GM19455 (cell line): Measurements from ENCODE around the gene DDN.

ENCODE experiments used
- ATAC-seq: cut with Tn5 transposase; IDR thresholded peaks from one replicate; pipeline ENCODE4 v1.9.1; 2021; ENCODE audit not compliant: unreplicated experiment

Gene DDN

DNA sequence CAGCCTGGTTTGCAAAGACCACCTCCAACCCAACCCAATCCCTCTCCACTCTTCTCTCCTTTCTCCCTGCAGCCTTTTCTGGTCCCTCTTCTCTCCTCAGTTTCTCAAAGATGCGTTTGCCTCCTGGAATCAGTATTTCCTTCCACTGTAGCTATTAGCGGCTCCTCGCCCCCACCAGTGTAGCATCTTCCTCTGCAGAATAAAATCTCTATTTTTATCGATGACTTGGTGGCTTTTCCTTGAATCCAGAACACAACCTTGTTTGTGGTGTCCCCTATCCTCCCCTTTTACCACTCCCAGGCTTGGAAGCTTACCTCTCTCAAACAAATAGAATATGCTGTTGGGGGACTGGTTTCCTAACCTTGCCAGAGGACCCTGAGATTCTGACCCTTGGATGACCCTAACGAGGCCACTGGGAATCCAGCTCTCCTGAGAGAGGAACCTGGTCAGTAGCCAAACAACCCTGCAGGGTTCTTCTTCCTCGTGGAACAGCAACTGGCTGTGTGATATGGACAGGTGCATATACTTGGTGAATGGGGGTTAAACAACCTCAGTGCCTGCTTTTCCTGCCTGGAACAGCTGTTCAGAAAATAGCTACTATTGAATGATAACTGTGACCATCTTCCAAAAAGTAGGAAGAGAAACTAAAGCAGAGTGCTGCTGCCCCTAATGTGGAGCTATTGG is 16.6 kb downstream of the DDN start:
- no peak for ATAC-seq

DNA sequence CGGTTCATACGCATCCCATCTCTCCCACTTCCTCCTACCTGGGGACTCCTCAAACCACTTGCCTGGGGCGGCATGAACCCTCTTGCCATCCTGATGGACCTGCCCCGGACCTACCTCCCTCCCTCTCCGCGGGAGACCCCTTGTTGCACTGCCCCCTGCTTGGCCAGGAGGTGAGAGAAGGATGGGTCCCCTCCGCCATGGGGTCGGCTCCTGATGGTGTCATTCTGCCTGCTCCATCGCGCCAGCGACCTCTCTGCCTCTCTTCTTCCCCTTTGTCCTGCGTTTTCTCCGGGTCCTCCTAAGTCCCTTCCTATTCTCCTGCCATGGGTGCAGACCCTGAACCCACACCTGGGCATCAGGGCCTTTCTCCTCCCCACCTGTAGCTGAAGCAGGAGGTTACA is 17.4 kb downstream of the DDN start:
- ATAC-seq = no peak

DNA sequence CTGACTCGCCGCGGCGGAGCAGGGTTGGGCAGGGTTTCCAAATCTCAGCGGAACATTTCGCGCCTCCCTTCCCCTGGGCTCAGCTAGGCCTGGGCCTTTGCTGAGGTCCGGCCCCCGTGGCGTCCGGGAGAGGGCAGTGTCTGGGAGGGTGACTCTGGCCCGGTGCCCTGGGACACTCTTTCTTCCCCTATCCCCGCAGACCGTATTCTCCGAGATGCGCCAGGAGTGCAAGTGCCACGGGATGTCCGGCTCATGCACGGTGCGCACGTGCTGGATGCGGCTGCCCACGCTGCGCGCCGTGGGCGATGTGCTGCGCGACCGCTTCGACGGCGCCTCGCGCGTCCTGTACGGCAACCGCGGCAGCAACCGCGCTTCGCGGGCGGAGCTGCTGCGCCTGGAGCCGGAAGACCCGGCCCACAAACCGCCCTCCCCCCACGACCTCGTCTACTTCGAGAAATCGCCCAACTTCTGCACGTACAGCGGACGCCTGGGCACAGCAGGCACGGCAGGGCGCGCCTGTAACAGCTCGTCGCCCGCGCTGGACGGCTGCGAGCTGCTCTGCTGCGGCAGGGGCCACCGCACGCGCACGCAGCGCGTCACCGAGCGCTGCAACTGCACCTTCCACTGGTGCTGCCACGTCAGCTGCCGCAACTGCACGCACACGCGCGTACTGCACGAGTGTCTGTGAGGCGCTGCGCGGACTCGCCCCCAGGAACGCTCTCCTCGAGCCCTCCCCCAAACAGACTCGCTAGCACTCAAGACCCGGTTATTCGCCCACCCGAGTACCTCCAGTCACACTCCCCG is 18.0 kb downstream of the DDN start:
- no peak for ATAC-seq

DNA sequence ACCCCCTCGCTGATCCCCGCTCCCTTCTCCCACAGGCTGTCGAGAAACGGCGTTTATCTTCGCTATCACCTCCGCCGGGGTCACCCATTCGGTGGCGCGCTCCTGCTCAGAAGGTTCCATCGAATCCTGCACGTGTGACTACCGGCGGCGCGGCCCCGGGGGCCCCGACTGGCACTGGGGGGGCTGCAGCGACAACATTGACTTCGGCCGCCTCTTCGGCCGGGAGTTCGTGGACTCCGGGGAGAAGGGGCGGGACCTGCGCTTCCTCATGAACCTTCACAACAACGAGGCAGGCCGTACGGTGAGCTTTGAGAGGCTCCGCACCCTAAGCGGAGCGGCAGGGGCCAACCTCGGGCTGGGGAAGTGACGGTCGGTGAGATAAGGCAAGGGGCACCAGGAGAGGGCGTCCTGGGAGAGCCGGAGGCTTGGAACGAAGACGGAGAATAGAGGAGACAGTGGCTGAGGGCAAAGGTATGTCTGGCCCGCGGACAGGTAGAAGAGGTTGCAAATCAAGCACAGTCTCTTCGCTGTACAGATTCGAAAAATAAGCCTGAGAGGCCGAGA is 18.7 kb downstream of the DDN start:
- ATAC-seq = no peak

DNA sequence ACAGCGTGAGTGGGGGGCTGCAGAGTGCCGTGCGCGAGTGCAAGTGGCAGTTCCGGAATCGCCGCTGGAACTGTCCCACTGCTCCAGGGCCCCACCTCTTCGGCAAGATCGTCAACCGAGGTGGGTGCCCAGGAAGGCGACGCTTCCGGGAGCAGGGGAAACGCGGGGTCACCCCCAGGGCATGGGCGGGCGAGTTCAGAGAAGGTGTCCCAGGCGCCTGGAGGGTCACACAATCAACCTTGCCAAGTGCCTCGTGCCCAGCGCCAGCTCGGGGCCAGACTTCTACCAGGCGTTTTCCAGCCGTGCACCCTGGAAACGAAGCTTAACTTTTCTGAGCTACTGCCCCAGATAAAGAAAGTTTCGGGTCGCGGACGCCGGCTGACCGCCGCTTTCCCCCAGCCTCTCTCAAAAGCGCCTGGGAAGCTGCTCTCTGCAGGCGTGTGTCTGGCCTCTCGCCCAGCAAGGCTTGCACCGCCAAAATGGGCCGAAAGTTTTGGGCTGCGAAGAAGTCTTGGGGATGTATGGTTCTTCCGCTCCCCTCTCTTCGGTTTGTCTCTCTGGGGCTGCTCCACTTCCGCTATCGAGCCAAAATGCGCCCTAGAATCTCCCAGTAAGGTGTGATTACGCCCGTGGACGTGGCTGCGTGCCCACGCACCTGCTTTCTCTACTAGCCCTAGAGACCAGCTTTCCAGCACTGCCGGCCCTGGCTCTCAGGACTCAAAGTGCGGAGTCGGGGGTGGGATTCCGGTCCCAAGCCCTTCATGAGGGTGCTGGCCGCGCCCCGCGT is 19.4 kb downstream of the DDN start:
- no peak for ATAC-seq

DNA sequence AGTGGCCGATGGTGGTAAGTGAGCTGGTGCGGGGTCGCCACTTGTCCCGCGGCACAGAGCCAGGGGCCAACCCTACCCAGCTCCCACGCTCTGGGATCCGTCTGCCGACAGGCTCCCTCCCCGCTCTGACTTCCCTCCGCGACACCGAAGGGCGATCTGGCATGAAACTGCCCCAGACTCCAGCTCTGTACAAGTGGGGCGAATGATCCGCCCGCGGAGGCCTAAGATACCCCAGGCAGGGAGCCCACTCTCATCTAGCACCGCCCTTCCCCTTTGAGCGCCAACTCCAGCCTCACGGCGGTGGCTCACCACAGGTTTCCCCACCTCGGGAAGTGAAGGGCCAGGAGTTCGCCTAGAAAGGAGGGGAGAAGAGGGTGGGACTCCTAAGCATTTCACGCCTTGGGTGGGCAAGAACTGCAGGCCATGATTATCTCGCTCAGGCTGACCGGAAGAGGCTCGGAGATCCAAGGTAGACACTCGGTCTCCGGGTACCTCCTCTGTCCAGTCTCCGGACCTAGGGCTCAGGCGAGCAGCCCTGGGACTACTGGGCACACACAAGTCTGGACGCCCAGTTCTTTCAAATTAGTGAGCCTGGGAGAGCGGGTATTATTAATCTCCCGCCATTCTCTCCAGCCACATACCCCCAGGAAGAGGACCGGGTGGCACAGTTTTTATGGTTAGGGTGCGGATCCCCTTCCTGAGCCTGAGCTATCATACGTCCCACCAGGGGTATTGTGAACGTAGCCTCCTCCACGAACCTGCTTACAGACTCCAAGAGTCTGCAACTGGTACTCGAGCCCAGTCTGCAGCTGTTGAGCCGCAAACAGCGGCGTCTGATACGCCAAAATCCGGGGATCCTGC is 20.2 kb downstream of the DDN start:
- no peak for ATAC-seq

DNA sequence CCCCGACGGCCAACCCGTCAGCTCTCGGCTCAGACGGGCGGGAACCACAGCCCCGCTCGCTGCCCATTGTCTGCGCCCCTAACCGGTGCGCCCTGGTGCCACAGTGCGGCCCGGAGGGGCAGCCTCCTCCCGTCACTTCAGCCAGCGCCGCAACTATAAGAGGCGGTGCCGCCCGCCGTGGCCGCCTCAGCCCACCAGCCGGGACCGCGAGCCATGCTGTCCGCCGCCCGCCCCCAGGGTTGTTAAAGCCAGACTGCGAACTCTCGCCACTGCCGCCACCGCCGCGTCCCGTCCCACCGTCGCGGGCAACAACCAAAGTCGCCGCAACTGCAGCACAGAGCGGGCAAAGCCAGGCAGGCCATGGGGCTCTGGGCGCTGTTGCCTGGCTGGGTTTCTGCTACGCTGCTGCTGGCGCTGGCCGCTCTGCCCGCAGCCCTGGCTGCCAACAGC is 20.9 kb downstream of the DDN start, which contains the start of gene WNT1:
WNT1 (plus strand) TSS at position 32 of the 450 bp plus-strand sequence; CDS start at position 361, 329 bp downstream.
- peak; percentile 11 for ATAC-seq

DNA sequence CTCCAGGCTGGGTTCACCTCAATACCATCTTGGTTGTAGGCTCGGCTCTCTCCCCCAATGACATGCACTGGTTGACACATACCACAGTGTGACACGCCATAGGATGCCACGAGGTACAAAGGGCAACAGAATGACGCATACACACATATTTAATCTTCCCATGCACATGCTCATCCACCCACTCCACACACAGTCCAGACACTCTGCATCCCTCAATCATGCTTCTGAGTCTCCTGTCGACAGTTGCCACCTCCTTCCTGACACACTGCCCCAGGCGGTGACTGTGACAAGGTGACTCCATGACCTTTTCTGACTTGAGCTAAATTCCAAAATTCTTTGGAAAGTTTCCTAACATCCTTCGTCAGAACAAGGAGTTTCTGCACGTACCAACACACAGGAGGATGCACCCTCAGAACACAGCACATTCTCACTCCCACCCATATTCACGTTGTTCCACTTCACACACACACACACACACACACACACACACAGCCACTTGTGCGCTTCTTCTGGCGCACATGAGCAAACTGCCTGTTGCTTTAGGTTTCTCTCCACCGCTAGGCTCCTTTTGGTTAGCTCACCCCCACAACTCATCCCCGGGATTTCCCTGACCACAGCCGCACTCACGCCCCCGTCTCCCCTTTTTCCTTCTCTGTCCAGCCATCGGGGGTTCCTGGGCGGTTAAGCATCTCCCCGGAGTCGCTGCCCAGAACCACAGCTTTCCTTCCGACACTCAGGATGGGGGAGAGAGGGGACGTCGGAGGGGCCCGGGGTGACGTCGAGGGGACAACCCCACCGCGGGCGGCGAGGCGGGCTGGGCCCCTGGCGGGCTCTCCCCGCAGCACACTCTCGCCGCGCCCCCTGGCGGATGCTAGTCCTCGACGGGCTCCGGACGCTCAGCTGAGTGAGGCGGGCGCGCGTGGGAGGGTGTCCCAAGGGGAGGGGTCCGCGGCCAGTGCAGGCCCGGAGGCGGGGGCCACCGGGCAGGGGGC is 21.6 kb downstream of the DDN start:
- ATAC-seq = peak; percentile 53

DNA sequence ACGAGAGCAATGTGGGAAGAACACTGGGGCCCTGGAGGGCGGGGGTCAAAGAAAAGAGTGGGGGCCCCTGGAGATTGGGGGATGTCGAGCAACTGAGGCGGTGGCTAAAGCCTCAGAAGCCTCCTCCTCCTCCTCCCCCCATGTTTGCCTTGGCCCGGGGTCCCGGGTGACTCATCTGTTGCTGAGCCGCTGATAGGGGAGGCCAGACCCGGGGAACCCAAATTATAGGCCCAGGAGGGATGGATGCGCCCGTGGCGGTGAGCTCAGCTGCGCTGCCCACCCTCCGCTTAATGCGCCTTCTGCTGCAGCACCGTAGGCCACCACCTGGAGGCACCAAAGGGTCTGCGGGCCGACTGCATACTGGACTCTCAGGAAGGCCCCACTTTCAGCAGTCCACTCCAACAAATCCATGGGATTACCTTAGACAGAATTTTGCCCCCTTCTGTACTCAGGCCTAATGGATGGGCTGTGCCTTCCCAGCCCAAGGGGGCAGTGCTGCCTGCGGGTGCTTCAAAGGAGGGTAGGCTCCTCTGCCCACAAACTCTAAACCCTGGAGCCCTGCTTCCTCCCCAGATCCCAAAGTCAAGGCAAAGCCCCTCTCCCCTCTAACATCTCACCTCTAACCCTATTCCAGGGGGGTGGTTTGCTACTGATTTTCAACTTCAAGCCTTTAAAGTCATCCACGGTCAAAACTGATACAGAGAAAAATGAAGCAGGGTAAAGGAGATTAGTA is 25.1 kb downstream of the DDN start:
- ATAC-seq = no peak

DNA sequence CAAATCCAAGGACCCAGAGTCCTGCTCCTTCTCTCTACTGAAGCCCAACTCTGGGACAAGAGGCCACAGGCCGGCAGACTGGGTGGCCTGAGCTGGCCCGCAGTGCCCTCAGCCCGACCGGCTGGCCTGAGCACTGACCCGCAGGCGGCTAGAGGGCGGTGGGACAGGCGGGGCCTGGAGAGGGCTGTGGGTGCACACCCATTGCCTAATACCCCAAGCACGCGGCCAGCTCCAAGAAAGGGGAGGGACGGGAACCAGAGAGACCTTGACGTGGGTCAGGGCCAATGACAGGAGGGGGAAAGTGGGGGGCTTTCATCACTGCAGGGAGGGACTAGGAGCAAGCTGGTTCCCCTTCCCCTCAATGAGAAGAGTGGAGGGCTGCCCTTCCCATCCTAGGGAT is 25.6 kb downstream of the DDN start:
- no peak for ATAC-seq

DNA sequence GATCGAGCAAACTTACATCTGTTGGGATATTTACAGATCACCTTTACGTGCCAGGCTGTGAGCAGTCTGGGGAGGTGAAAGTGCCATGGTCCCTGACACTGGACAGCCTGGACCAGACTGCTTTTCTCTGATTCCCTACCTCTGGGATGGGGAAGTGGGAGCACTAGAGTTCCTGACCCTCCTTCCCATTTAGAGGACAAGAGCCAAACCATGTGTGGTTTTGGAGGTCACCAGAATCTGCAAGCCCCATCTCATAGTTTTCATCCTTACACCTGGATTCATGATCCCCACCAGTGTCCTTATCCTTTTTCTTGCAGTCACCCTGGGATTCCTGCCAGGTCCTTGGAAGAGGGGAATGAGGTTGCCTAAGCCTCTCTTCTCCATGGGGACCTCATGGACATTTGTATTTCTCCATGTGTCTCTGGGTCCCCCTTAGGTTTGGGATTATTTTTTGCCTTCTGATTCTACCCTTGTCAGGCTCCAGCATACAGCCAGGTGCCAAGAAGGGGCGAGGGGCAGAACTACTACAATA is 26.2 kb downstream of the DDN start:
- no peak for ATAC-seq

DNA sequence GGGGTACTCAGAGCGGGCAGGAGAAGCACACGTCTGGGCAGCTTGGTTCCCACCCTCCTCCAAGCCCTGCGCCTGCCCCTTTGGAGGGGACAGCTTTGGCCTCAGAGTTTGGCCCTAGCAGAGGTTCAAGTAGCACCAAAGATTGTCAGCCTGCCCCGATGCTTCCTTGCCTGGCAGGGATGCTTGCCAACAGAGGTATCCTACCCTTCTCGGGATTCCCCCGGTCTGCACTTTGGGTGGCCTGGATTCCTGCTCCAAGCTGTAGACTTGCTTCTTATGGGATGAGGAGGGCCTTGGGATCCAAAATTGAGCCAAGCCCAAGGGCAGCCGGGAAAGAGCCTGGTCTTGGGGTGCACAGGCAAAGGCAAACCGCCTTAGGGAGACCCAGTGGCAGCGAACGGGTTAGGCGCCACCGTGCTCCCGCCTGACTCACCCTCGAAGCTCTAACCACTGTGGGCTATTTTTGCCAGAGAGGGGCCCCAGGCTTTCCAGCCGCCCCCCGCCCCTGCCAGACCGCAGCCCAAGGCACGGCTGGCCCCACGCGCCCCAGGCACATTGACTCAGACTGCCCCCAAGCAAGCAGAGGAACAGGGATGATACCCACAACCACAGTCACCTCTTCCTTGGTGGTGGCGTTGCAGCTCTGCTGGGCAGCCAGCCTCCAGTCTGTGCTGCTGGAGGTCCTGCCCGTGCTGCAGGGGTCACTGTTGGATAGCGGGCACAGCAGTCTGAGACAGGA is 26.8 kb downstream of the DDN start:
- no peak for ATAC-seq

DNA sequence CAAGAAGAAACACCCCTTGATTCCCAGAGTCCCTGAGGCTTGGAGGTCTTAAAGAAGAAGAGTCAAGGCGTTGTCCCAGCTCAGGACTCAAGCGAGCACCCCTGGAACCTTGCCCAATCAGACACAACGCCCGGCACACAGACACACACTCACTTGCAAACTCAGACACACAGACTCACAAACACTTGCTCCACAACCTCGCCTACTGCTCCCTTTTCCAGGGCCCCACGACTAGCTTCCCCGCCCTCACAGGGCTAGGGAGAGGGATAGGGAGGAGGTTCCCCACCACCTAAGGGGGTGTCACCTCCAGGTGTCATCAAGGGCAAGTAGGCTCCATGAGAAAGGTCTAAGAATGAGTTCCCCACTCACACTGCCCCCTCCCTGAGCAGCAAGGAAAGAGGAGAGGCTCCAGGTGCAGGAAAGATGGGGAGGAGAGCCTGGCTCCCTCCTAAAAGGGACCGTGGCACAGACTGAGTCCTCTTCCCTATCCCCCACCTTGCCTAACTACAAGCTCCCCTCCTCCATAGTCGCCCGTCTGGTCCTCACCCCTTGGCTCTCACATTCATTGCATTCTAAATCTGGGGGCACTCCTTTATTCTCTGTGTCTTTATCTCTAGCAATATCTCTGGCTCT is 28.4 kb downstream of the DDN start:
- no peak for ATAC-seq

DNA sequence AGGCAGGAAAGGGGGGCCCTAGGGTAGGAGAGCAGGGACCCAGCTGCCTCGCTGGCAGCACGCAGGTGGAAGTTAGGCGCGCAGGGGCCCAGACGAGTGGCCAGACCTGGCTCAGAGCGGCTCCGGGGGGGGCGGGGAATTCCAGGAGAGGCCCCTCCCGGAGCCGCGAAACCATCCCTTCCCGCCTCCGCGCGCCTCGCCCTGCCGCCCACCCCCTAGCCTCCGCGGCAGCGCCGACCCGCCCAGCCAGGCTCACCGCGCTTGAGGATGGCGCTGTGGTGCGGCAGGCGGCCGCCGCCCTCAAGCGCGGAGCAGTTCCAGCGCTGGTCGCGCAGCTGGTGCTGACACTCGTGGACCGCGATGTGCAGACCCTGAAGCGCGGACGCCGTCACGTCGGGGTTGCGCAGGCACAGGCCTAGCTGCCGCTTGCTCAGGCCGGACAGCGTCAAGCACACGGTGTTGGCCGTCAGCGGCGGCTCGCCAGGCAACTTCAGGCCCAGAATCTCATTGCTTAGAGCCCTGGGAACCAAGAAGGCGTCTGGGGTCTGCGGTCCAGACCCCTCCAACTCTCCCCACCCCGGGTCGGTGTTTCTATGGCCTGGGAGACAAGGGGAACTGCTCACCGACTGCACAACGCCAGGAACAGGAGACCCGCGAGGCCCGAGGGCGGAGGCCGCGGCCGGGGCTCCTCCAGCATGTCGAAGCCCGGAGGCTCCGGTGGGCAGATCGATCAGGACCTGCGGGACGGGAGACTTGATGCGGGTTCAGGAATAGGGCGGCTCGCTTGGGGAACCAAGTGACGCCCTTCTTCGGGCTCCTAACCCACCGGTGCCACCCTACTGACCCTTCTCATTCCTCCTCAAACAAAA is 29.1 kb downstream of the DDN start:
- ATAC-seq = no peak

DNA sequence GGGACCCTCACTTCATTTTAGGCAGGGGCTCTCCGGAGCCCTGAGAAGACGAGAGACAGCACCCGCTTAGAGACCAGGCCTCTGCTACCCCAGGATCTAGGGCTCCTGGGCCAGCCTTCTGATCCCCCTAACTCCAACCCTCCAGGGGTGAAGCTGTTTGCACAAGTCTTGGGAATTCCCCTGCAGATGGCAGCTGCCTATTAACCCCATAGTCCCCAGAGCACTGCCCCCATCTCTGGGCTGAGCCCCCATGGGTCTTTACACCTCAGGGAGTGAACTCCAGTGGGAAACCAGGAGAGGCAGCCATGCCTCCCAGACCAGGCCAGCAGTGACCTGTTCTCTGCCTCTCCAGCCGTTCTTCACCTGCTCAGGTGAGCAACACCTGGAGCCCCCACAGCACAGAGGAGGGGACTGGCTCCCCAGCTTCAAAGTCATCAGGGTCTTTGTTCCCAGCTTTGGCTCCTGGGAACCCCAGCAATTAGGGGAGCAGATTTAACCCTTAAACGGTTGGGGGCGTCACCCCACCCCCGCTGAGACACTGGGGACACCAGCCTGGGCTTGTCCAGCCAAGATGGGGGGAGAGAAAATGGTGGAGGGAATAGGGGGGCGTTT is 29.9 kb downstream of the DDN start:
- ATAC-seq = no peak

DNA sequence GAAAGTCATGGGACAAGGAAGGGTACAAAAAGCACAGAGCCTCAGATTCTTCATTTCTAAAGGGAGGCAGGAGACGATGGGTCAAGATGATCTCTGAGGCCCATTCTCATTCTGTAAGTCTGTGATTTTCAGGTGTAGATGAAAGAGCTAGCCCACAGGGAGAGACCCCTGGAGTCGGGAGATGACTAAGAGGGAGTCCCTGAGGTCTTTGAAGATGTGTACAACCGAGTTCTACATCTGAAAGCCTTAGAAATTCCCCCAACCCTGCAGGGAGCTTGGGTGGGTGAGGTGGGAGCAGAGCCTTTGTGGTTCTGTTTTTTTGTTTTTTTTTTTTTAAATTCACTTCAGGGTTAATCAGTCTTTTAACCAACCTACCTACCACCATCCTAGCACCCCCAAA is 30.7 kb downstream of the DDN start:
- ATAC-seq = no peak
